ENCODE data around the gene ORAI3. TPM values are rescaled to one million over a fixed set of nuclear protein-coding genes. Genes with fewer than 3 reads are reported as not detected.
"Not testable (repeated sequence)": the region's sequence is repeated elsewhere in the genome, so short reads cannot be mapped to it uniquely, and the experiment has no call there.

ORAI3 gene
- polyA plus RNA-seq, 6 donors from 2014 or later = 65.8 to 83.4 (median 78.3) TPM

DNA sequence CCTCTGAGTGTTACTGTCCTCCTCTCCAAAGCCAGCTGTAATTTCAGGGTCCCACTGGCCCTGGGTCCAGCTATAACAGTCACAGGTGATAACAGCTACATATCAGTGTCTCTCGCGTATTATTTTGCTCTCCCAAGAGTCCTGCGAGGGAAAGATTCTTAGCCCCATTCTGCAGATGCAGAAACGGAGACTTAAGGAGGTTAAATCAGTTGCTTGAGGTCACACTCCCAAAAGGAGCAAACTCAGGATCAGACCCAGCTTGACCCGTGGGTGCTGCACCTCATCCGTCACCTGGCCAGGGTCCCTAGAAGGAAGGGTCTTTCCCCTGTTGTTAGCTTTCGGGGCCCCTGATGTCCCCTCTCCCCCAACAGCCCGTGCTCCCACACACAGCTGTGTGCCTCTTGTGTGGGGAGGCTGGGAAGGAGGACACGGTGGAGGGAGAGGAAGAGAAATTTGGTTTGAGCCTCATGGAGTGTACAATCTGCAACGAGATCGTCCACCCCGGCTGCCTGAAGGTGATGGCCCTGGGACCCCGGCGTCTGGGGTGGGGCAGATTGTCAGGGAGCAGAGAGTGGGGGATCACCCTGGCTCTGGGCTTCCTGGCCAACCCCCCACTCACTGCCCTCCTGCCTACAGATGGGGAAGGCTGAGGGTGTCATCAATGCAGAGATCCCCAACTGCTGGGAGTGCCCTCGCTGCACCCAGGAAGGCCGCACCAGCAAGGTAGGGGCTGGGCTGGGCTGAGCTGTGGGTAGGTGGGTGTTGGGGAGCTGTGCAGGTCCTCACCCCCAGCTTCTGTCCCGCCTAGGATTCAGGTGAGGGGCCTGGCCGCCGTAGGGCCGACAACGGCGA is 21.7 kb upstream of the ORAI3 start:
- no peak for ATAC-seq (ENCODE audit: low read depth in 2 of 2)
- Mint-ChIP-seq H3K36me3 (no peaks in the 10 kb centered on the region), H3K27ac (peak overlapping the region in 1 of 6 donors; percentile 14), H3K9me3 (no peaks in the 10 kb centered on the region), H3K4me1 (peaks cover 19 to 24% (median 22%) of the 10 kb centered on the region in 3 donors), H3K4me3 (peak overlapping the region in 2 of 8 donors; percentile 47 to 74), H3K27me3 (no peaks in the 10 kb centered on the region)
- no peak for DNase-seq

GRCh38 chr16:30927789-30928378 is 21.0 kb upstream of the ORAI3 start:
- peak overlapping the region in 2 of 8 donors; percentile 40 to 67 for H3K4me3 Mint-ChIP-seq
- no peak overlapping the region for H3K27ac Mint-ChIP-seq
- ATAC-seq (ENCODE audit: low read depth in 2 of 2) (no peak), DNase-seq (no peak)
- no peaks in the 10 kb centered on the region for H3K27me3 Mint-ChIP-seq
- H3K36me3 Mint-ChIP-seq = peaks cover 0 to 7% of the 10 kb centered on the region in 2 donors
- H3K4me1 Mint-ChIP-seq = peaks cover 16 to 28% (median 20%) of the 10 kb centered on the region in 3 donors
- H3K9me3 Mint-ChIP-seq = no peaks in the 10 kb centered on the region

GRCh38 chr16:30928390-30928789 is 20.5 kb upstream of the ORAI3 start:
- DNase-seq (no peak), ATAC-seq (ENCODE audit: low read depth in 2 of 2) (no peak)
- Mint-ChIP-seq H3K9me3 (no peaks in the 10 kb centered on the region), H3K4me1 (peaks cover 16 to 24% (median 18%) of the 10 kb centered on the region in 3 donors), H3K36me3 (peaks cover 0 to 7% of the 10 kb centered on the region in 2 donors), H3K27me3 (no peaks in the 10 kb centered on the region), H3K4me3 (peak overlapping the region in 1 of 8 donors; percentile 47), H3K27ac (no peak overlapping the region)

DNA sequence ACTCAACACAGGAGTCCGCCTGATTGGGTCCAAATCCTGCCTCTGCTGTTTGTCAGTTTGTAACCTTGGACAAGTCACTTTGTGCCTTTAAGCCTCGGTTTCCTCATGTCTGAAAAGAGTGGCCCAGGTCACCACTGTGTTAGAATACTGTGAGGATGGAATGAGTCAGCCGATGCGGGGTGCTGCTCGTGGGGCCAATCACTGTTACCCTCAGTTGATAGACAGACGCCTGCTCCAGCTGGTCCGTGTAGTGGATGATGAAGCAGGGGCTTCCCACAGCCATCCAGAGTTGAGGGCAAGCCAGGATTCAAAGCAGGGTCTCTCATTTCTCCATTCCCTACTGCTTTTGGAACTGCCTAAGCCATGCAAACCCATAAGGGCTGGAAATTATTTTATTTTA is 19.7 kb upstream of the ORAI3 start:
- ATAC-seq (ENCODE audit: low read depth in 2 of 2) = no peak
- no peak for DNase-seq
- Mint-ChIP-seq H3K9me3 (no peaks in the 10 kb centered on the region), H3K27ac (no peak overlapping the region), H3K4me3 (peak overlapping the region in 1 of 8 donors; percentile 47), H3K27me3 (no peaks in the 10 kb centered on the region), H3K36me3 (peaks cover 0 to 7% of the 10 kb centered on the region in 2 donors), H3K4me1 (peaks cover 16 to 24% (median 18%) of the 10 kb centered on the region in 3 donors)

GRCh38 chr16:30930160-30930571 is 18.7 kb upstream of the ORAI3 start:
- Mint-ChIP-seq H3K9me3 (no peaks in the 10 kb centered on the region), H3K27ac (no peak overlapping the region), H3K4me3 (no peak overlapping the region), H3K27me3 (no peaks in the 10 kb centered on the region), H3K4me1 (peaks cover 7 to 20% (median 14%) of the 10 kb centered on the region in 3 donors), H3K36me3 (peaks cover 0 to 7% of the 10 kb centered on the region in 2 donors)
- ATAC-seq (ENCODE audit: low read depth in 2 of 2) (no peak), DNase-seq (no peak)

- Mint-ChIP-seq H3K9me3 (no peaks in the 10 kb centered on the region), H3K4me1 (peaks cover 2 to 19% (median 13%) of the 10 kb centered on the region in 3 donors), H3K36me3 (peaks cover 0 to 7% of the 10 kb centered on the region in 2 donors), H3K4me3 (no peak overlapping the region), H3K27ac (peak overlapping the region in 1 of 6 donors; percentile 79), H3K27me3 (no peaks in the 10 kb centered on the region)
- DNase-seq (no peak), ATAC-seq (ENCODE audit: low read depth in 2 of 2) (no peak)
These were observed 17.7 kb upstream of the ORAI3 start for GRCh38 chr16:30931068-30931650.

DNA sequence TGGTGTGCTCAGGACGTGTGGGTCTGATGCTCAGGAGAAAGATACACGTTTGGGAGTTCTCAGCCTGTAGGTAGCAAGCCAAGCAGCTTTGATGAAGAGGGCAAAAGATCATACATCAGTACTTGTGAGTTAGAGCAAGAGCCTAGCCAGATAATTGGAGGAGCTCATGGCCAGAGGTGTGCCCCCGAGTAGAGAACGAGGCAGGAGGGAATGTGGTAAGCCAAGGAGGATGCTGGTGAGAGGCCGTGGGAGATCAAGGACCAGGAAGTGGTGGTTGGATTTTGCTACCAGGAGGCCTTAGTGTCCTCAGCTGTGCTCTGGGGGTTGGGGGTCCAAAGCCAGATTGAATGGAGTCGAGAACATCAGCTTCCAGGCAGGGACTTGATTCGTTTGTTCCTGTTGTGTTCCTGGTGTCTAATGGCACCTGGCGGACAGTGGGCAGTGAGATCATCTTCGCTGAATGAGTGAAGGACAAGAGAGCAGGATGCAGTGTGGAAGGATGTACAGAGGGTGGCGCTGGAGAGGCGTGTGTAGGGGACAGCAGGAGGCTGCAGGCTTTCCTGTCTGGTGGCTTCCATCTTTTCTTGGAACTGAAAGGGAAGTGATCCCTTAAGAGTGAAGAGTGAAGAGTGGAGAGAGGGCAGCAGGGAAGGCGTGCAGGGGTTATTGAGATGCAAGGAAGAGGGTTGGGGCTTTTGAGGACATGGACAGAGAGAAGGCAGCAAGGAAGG is 13.9 kb upstream of the ORAI3 start:
- Mint-ChIP-seq H3K27ac (peak overlapping the region in 4 of 6 donors; percentile 2 to 76 (median 27)), H3K9me3 (no peaks in the 10 kb centered on the region), H3K4me1 (peaks cover 12 to 24% (median 20%) of the 10 kb centered on the region in 3 donors), H3K36me3 (peaks cover 0 to 7% of the 10 kb centered on the region in 2 donors), H3K27me3 (no peaks in the 10 kb centered on the region), H3K4me3 (peak overlapping the region in 2 of 8 donors; percentile 16 to 76)
- no peak for DNase-seq
- no peak for ATAC-seq (ENCODE audit: low read depth in 2 of 2)

GRCh38 chr16:30937692-30938091 is 11.2 kb upstream of the ORAI3 start:
- Mint-ChIP-seq H3K4me3 (no peak overlapping the region), H3K36me3 (peaks cover 0 to 2% of the 10 kb centered on the region in 2 donors), H3K27me3 (no peaks in the 10 kb centered on the region), H3K9me3 (no peaks in the 10 kb centered on the region), H3K4me1 (peaks cover 26 to 29% (median 29%) of the 10 kb centered on the region in 3 donors), H3K27ac (peak overlapping the region in 5 of 6 donors; percentile 1 to 96 (median 56))
- no peak for ATAC-seq (ENCODE audit: low read depth in 2 of 2)
- no peak for DNase-seq

- Mint-ChIP-seq H3K4me1 (peaks cover 28 to 30% (median 30%) of the 10 kb centered on the region in 3 donors), H3K27ac (peak overlapping the region in 1 of 6 donors; percentile 53)
- H3K27me3 Mint-ChIP-seq; H3K4me3 Mint-ChIP-seq; DNase-seq; ATAC-seq (ENCODE audit: low read depth in 2 of 2); H3K36me3 Mint-ChIP-seq; H3K9me3 Mint-ChIP-seq: not testable (repeated sequence)
These were observed 9.3 kb upstream of the ORAI3 start for GRCh38 chr16:30939571-30939970.

DNA sequence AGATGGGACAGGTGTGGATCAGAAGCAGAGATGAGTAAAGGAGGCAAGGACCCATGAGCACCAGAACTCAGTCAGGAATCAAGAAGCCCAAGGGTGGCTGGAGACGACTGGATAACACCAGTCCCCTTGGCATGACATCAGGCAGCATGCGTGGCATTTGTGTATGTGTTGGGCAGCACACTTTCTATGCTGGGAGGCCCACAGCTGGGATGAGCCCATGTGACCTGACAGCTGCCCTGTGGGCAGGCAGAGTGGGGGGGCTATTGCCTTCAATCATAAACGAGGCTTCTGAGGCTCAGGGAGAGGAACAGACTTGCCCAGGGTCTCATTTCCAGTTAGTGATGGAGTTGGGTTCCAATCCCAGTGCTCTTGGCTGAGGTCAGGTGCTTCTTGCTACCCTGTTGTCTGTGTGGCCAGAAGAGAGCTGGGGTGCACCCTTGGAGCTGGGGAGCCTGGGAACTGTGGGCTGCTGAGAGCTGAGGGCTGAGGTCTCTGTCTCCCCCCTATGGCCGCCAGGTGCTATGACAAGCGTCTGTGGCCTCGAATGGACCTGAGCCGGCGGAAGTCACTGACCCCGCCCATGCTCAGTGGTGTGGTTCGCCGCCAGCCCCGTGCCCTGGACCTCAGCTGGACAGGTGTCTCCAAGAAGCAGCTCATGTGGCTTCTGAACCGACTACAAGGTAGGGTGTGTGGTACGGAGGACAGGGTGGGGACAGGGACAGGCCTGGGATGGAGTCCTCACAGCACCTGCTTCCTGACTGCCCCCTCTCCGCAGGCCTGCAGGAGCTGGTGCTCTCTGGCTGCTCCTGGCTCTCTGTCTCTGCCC is 7.1 kb upstream of the ORAI3 start:
- Mint-ChIP-seq H3K4me3 (peak overlapping the region in 5 of 8 donors; percentile 29 to 63 (median 38)), H3K27ac (peak overlapping the region in 2 of 6 donors; percentile 56 to 78)

GRCh38 chr16:30942426-30942806 is 6.5 kb upstream of the ORAI3 start:
- no peak for DNase-seq
- ATAC-seq (ENCODE audit: low read depth in 2 of 2) = no peak
- Mint-ChIP-seq H3K9me3 (no peaks in the 10 kb centered on the region), H3K27me3 (no peaks in the 10 kb centered on the region), H3K36me3 (peaks cover 0 to 10% of the 10 kb centered on the region in 2 donors), H3K27ac (no peak overlapping the region), H3K4me3 (peak overlapping the region in 3 of 8 donors; percentile 19 to 47 (median 37)), H3K4me1 (peaks cover 17 to 28% (median 21%) of the 10 kb centered on the region in 3 donors)

More for the DNA sequence above, 7.1 kb upstream of the ORAI3 start:
- peaks cover 21 to 33% (median 25%) of the 10 kb centered on the region in 3 donors for H3K4me1 Mint-ChIP-seq
- no peaks in the 10 kb centered on the region for H3K9me3 Mint-ChIP-seq
- H3K36me3 Mint-ChIP-seq = peaks cover 0 to 10% of the 10 kb centered on the region in 2 donors
- ATAC-seq (ENCODE audit: low read depth in 2 of 2) (peak; percentile 93 to 96), DNase-seq (peak; percentile 64)
- H3K27me3 Mint-ChIP-seq = no peaks in the 10 kb centered on the region

GRCh38 chr16:30944352-30944751 is 4.5 kb upstream of the ORAI3 start:
- Mint-ChIP-seq H3K4me3 (no peak overlapping the region), H3K36me3 (peaks cover 0 to 10% of the 10 kb centered on the region in 2 donors), H3K9me3 (no peaks in the 10 kb centered on the region), H3K27me3 (no peaks in the 10 kb centered on the region), H3K4me1 (peaks cover 12 to 25% (median 18%) of the 10 kb centered on the region in 3 donors), H3K27ac (peak overlapping the region in 1 of 6 donors; percentile 54)
- ATAC-seq (ENCODE audit: low read depth in 2 of 2) (no peak), DNase-seq (no peak)
